GM18873 (cell line): ENCODE results near the gene POU2AF1.

Experiments used
- ATAC-seq: cut with Tn5 transposase; IDR thresholded peaks from one replicate; pipeline ENCODE4 v1.9.1; 2021; ENCODE audit warnings: mild to moderate bottlenecking, moderate library complexity, moderate number of reproducible peaks; ENCODE audit not compliant: unreplicated experiment, low FRiP score

The POU2AF1 gene

DNA sequence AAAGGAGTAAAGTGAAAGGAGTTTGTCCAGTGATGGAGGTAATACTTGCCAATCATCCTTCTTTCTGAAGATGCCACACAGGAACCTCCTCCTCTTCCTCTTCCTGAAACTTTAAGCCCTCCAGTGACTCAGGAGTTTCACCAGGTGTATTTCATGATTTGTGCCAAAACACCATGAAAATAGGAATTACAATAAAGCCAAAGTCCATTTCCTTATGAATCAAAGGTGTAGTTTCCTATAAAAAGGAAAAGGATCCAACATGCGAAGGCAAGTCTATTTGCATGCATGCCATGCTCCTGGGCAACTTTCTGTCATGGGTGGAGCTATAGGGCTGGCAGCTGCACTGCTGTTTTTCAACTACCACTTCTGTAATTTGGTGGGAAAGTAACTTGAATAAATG lies 9.8 kb upstream of the POU2AF1 start:
- ATAC-seq = no peak

- no peak for ATAC-seq
Observed at GRCh38 chr11:111388420-111388819, 9.3 kb upstream of the POU2AF1 start.

GRCh38 chr11:111387363-111387762 lies 8.3 kb upstream of the POU2AF1 start:
- no peak for ATAC-seq

GRCh38 chr11:111386611-111387150 lies 7.6 kb upstream of the POU2AF1 start:
- ATAC-seq = no peak

- ATAC-seq = no peak
Observed at GRCh38 chr11:111384494-111384893, 5.4 kb upstream of the POU2AF1 start.

DNA sequence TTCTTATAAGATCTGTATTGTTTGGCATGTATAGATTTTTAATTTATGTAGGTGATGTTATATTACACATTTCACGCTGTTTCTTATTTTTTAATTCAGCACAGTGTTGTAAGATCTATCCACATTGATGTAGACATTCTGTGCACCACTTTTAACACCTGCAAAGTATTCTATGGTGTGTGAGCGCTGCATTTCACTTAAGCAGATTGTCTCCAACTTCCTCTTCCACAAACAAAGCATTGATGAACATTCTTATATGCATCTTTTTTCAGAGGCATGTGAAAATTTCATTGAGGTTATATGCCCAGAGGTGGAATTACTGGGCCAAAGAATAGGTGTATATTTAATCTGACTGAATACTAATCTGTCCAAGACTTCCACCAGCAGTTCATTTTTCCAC lies 3.4 kb upstream of the POU2AF1 start:
- ATAC-seq = no peak

- ATAC-seq = peak; percentile 33
Observed at GRCh38 chr11:111379602-111380136, 594 bp upstream of the POU2AF1 start.

DNA sequence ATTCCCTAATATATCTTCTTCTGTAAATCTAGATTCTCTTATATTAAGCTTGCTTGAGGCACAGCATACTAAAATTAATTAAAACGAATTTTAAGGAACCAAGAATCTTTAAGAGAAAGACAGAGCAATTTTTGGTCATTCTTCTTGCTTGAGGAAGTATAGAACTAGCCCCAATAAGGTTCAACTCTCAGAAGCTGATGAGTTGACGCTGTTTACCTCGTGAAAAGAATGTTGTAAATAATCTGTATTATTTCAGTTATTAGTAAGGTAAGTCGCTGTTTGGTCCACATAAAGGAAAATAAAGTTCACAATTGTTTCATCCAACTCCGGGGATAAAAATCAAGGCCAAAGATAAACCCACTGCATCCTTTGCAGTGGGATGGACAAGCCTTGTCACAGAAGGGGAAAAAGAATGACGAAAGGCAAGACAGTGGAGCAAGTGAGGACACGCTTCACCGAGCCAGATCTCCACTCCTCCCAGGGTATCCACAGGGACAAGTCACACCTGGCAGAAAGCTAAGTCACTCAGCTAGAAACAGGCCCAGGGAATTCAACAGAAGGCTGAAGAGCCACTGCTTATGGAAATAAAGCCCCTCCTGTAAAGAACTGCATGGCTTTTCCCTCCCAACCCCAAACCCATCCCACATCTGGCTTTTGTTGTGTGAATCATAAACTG lies 752 bp downstream of the POU2AF1 start:
- ATAC-seq = no peak

- no peak for ATAC-seq
Observed at GRCh38 chr11:111376181-111376871, 2.7 kb downstream of the POU2AF1 start.

DNA sequence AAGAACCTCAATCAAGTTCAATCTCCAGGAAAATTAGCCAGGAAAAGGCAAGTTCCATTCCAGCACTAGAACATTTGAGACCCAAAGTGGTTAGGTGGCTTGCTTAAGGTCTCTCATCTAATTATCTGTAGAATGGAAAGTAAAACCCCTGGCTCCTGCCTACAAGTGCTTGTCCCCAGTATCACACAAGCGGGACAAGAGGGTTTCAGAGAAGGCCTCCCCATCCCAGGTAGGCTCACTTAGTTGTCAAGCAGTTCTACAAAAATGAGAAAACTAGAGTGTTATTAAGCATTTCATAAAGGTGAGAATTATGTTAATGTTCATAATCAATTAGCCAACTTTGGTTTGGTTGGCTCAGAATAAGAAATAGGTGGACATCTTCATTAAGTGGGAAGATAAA lies 5.5 kb downstream of the POU2AF1 start:
- ATAC-seq = no peak

DNA sequence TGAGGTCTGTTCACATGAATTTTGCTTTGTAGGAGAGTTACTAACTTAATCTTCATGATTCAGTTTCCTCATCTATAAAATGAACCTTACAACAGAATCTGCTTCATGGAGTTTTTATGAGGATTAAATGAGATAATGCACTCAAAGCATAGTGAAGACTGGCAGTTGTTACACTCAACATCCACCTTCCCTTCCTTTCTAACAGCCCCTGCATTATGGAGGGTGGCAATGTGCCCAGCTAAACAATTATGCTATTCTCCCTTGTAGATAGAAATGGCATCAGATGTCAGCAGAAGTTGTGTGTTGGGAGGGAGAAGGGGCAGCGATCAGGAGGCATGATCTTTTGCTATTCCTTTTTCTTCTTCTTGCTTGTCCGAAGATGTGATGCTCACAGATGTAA lies 6.5 kb downstream of the POU2AF1 start:
- ATAC-seq = no peak

- ATAC-seq = peak; percentile 32
Observed at GRCh38 chr11:111370902-111371578, 8.0 kb downstream of the POU2AF1 start.

GRCh38 chr11:111370270-111370901 lies 8.7 kb downstream of the POU2AF1 start:
- ATAC-seq = no peak

DNA sequence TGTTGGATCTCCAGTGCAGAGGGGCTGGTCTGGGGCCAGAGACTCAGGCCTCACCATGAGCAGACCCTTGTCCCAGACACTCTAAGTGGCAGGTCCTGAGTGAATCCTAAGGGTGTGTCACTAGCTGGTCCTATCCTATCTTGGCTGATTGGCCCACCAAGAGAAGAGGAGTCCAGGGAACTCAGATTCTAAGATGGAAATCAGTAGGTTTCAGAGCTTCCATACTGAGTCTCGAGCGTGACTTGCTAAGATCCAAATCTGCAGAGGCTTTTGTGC lies 10.9 kb downstream of the POU2AF1 start:
- ATAC-seq = no peak

GRCh38 chr11:111367411-111368284 lies 11.4 kb downstream of the POU2AF1 start:
- ATAC-seq = peak; percentile 37

DNA sequence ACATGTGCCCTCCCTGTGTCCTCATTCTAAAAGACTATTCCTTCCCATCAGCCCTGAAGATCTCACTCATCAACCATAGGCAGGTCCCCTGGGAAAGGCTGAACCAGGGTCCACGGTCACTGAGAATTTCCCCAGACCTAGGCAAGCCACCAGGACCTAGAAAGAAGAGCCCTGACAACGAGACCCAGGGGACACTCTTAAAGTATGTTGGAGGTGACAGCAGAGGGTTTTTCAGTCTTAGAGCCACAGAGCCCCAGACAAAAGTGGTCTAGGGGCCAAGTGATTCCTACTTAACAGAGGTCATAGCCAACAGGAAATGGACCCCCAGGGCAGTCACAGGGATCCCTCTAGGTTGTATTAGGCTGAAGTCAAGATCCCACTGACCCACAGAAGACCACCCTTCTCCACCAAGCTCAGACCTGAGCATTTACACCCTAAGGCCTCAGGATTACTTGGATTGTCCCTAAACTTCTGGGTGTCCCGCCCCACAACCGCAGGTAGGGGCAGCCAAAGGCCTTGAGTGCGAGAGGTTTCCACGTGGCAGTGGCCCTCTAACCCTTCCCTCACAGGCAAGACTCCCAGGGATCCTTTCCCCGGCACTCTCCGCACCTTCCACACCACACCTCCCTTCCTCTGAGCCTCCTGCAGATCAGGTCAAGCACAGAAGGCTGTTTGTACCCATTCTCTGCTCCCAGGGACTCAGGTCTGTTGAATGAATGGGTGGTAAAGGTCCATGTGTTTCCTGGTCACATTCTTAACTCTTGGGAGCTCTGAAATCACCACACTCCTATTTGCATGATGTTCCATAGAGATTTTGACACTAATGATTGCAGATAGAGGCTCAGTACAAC lies 12.3 kb downstream of the POU2AF1 start:
- no peak for ATAC-seq

- ATAC-seq = no peak
Observed at GRCh38 chr11:111365722-111366559, 13.1 kb downstream of the POU2AF1 start.

- no peak for ATAC-seq
Observed at GRCh38 chr11:111364503-111364902, 14.6 kb downstream of the POU2AF1 start.
